GM12801 (cell line): ENCODE data around the gene KIF9.

Experiments
- TF ChIP-seq, protein P1 (sequence below): IDR thresholded peaks from one replicate; pipeline ENCODE4 v1.5.1; 2011; ENCODE audit warnings: control low read depth; ENCODE audit not compliant: insufficient read length; ENCODE audit errors: extremely low read depth

Gene KIF9

DNA sequence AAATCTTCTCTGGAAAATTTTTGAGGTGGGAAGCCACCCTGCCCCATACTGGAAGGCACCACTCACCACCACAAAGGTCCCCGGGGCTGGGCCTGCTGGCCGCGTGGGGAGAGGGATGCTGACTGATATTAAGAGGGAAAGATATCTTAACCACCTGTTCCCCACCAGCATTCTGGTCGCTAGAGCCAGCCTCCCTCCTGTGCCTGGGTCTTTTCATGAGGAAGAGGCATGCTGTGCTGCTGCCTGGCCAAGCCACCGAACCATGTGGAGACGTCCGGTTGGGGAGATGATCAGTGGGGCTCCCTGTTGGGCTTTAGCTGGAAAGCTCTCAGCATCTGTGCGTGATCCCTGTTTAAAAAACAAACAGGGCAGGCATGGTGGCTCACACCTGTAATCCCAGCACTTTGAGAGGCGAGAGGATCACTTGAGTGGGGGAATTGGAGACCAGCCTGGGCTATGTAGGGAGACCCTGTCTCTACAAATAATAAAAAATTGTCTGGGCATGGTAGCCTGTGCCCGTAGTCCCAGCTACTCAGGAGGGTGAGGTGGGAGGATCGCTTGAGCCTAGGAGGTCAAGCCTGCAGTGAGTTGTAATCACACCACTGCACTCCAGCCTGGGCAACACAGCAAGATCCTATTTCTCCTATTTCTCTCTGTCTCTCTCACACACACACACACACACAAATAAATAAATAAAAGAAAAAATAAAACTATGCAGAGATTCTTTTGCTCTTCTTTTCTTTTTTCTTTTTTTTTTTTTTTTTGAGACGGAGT is 1.2 kb upstream of the KIF9 start:
- TF ChIP-seq, protein P1, sequence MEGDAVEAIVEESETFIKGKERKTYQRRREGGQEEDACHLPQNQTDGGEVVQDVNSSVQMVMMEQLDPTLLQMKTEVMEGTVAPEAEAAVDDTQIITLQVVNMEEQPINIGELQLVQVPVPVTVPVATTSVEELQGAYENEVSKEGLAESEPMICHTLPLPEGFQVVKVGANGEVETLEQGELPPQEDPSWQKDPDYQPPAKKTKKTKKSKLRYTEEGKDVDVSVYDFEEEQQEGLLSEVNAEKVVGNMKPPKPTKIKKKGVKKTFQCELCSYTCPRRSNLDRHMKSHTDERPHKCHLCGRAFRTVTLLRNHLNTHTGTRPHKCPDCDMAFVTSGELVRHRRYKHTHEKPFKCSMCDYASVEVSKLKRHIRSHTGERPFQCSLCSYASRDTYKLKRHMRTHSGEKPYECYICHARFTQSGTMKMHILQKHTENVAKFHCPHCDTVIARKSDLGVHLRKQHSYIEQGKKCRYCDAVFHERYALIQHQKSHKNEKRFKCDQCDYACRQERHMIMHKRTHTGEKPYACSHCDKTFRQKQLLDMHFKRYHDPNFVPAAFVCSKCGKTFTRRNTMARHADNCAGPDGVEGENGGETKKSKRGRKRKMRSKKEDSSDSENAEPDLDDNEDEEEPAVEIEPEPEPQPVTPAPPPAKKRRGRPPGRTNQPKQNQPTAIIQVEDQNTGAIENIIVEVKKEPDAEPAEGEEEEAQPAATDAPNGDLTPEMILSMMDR = no peak

GRCh38 chr3:47283193-47283537 is 566 bp upstream of the KIF9 start:
- TF ChIP-seq, protein P1 = no peak

- TF ChIP-seq, protein P1 = no peak
Observed at GRCh38 chr3:47280519-47280918, 2.1 kb downstream of the KIF9 start.

DNA sequence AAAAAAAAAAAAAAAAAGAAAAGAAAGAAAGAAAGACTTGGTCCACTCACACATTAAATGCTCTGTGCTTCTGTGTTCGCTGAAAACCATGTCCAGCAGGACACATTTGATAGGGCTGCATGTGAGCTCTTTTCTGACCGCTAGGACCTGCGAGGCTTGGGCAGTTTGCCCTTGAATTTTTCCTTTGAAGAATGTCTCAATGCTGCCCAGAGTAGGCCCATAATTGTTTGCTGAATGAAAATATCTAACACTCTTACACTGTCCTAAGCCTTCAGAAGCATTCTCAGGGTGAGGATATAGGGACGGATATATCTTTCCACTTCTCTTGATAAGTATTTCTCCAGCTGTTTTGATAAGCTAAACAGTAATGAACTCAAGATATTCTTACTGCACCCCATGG is 6.0 kb downstream of the KIF9 start:
- TF ChIP-seq, protein P1 = no peak

DNA sequence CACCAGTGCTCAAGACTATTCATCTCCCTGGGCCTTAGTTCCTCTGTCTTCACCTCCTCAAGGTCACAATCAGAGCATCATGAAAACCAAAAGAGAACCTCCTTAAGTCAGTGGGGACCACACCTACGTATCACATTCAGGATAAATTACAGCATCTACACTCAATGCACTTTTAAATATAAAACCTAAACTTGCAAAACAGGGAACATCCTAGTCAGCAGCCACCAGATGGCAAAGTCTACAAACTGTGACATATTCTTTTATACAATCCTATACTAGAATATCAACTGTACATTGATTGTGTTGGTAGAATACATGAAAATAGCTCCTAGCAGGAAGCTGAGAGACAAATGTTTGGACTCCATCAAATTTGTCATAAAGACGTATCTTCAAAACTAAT is 7.9 kb downstream of the KIF9 start:
- TF ChIP-seq, protein P1 = no peak

GRCh38 chr3:47273564-47273963 is 9.0 kb downstream of the KIF9 start:
- TF ChIP-seq, protein P1 = no peak

GRCh38 chr3:47270526-47270925 is 12.1 kb downstream of the KIF9 start:
- TF ChIP-seq, protein P1 = no peak
